Caki2 (cell line): ENCODE results near the gene PEAK3. TPM values are rescaled to one million over a fixed set of nuclear protein-coding genes. Genes with fewer than 3 reads are reported as not detected.

Experiments used
- DNase-seq: peaks from one replicate; pipeline ENCODE4 v3.0.0-alpha.2; 2015; ENCODE audit warnings: low read depth
- in situ Hi-C: cut with HindIII; loops from 2 replicates; pipeline ENCODE4 v1.10.0; 2016; ENCODE audit warnings: low sequenced_read_pairs, low pct_unique_long_range_greater_than_20kb, mixed read lengths
- total RNA-seq: library from RNA; depleted of rRNA; stranded (reverse); fragments of >200 nt; shearing (Covaris generic); gene quantifications from 2 replicates; pipeline ENCODE4 v1.2.3, GENCODE V29; 2014; ENCODE audit warnings: low replicate concordance

Gene PEAK3
- total RNA-seq, 1 experiment from 2014 or later = not detected

- DNase-seq = no peak
- in situ Hi-C loops = no loop called here
Observed at GRCh38 chr19:2233601-2234280, 48.2 kb downstream of the PEAK3 start.

- in situ Hi-C loops = no loop called here
- no peak for DNase-seq
Observed at GRCh38 chr19:2232286-2233151, 49.5 kb downstream of the PEAK3 start.

GRCh38 chr19:2231621-2232221, 50.3 kb downstream of the PEAK3 start:
- DNase-seq = no peak
- in situ Hi-C loops = no loop called here

DNA sequence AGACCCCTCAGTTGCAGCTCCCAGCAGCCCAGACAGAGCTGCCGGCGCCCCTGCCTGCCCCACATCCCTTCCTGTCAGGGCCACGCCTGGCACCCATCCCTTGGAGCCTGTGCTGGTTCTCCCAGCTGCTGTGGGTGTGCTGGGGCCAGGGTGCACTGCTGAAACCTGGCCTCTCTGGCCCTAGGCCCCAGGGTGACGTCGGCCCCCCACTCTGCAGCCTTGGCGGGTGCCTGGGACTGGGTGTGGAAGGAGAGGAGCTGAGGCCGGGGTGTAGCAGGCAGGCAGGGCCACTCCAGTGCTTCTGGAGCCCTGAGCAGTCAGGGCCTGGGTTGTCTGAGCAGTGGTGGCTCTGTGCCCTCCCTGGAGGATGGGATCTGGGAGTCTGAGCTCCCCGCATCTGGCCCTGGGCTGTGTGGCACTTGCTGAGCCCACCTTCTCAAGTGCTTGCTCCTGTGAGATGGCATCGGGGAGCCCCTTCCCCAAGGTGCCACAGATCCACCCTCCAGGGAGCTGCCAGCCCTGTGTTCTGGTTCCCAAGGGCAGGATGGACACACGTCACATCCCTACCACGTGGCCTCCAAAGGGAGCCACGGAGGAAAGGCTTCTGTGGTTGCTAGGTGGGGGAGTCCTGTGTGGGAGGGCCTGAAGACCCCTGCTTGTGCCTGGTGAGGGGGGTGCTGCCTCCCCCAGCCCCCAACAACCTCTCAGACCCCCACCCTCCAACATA, 51.0 kb downstream of the PEAK3 start:
- no peak for DNase-seq
- in situ Hi-C loops = no loop called here

GRCh38 chr19:2230033-2230531, 51.9 kb downstream of the PEAK3 start:
- DNase-seq = no peak
- in situ Hi-C loops = no loop called here

- in situ Hi-C loops = no loop called here
- DNase-seq = no peak
Observed at GRCh38 chr19:2229103-2230032, 52.6 kb downstream of the PEAK3 start.

- in situ Hi-C loops = no loop called here
- no peak for DNase-seq
Observed at GRCh38 chr19:2228157-2229030, 53.6 kb downstream of the PEAK3 start.

GRCh38 chr19:2227415-2228156, 54.4 kb downstream of the PEAK3 start:
- DNase-seq = no peak

DNA sequence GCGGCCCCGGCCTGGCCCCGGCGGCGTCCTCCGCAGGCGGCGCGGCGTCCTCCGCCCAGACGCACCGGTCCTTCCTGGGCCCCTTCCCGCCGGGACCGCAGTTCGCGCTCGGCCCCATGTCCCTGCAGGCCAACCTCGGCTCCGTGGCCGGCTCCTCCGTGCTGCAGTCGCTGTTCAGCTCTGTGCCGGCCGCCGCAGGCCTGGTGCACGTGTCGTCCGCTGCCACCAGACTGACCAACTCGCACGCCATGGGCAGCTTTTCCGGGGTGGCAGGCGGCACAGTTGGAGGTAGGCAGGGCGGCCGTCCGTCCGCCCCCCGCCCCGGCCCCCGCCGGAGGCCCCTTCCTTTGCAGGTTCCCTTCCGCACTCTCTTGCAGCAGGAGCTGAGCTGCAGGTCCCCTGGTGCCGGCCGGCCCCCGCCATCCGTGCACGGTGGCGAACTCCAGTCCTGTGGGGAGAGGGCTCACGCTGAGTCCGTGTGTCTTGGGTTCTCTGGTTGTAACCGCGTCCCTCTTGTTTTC, 55.1 kb downstream of the PEAK3 start:
- no peak for DNase-seq
- in situ Hi-C loops = no loop called here

More at GRCh38 chr19:2227415-2228156, 54.4 kb downstream of the PEAK3 start:
- in situ Hi-C loops = no loop called here

DNA sequence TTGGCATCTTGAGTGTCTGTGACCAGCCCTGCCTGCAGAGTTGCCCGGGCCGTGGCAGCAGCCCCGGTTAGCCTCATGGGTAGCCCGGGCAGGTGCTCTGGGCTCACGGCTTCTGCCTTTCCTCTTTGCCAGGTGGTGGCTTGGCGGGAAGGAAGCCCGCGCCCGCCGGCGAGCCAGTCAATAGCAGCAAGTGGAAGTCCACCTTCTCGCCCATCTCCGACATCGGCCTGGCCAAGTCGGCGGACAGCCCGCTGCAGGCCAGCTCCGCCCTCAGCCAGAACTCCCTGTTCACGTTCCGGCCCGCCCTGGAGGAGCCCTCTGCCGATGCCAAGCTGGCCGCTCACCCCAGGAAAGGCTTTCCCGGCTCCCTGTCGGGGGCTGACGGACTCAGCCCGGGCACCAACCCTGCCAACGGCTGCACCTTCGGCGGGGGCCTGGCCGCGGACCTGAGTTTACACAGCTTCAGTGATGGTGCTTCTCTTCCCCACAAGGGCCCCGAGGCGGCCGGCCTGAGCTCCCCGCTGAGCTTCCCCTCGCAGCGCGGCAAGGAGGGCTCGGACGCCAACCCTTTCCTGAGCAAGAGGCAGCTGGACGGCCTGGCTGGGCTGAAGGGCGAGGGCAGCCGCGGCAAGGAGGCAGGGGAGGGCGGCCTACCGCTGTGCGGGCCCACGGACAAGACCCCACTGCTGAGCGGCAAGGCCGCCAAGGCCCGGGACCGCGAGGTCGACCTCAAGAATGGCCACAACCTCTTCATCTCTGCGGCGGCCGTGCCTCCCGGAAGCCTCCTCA, 55.7 kb downstream of the PEAK3 start:
- in situ Hi-C loops = no loop called here
- DNase-seq = no peak

GRCh38 chr19:2225415-2226050, 56.4 kb downstream of the PEAK3 start:
- no peak for DNase-seq

GRCh38 chr19:2224754-2225349, 57.1 kb downstream of the PEAK3 start:
- in situ Hi-C loops = no loop called here
- DNase-seq = no peak

More at GRCh38 chr19:2225415-2226050, 56.4 kb downstream of the PEAK3 start:
- in situ Hi-C loops = no loop called here
